Liver (tissue), 9 donors: ENCODE results near the gene HDLBP. TPM values are rescaled to one million over a fixed set of nuclear protein-coding genes. Genes with fewer than 3 reads are reported as not detected.

Source experiments
- DNase-seq: peaks from one replicate; pipeline ENCODE4 v3.0.0-alpha.2; 2017; ENCODE audit warnings: low spot score
- H3K27ac ChIP-seq, 2 donors: one replicate each; pipeline ENCODE4 v1.7.0; 2013; ENCODE audit warnings: inconsistent platforms in 2 of 2, low read length in 2 of 2, control low read depth in 1 of 2, low read depth in 1 of 2, mild to moderate bottlenecking in 1 of 2
- H3K27me3 ChIP-seq, 4 donors: one replicate each; pipeline versions ENCODE4 v1.6.1 to v1.7.0; 2013; ENCODE audit warnings: low read length in 3 of 4, inconsistent platforms in 1 of 4, mild to moderate bottlenecking in 1 of 4, moderate library complexity in 1 of 4; ENCODE audit not compliant: control insufficient read depth in 4 of 4, insufficient read depth in 4 of 4
- H3K36me3 ChIP-seq, 4 donors: one replicate each; pipeline versions ENCODE4 v1.6.1 to v1.7.0; 2013; ENCODE audit warnings: low read length in 3 of 4, mild to moderate bottlenecking in 3 of 4, low read depth in 1 of 4, moderate library complexity in 1 of 4; ENCODE audit not compliant: control insufficient read depth in 4 of 4, insufficient read depth in 3 of 4
- H3K4me1 ChIP-seq, 4 donors: one replicate each; pipeline versions ENCODE4 v1.6.1 to v1.7.0; 2013; ENCODE audit warnings: low read length in 3 of 4, mild to moderate bottlenecking in 3 of 4, moderate library complexity in 1 of 4; ENCODE audit not compliant: control insufficient read depth in 4 of 4, insufficient read depth in 4 of 4
- H3K4me3 ChIP-seq, 3 donors: one replicate each; pipeline versions ENCODE4 v1.6.1 to v1.7.0; 2013; ENCODE audit warnings: low read length in 3 of 3, control low read depth in 1 of 3, low read depth in 1 of 3, mild to moderate bottlenecking in 1 of 3
- H3K9ac ChIP-seq, 2 donors: one replicate each; pipeline ENCODE4 v1.7.0; 2013; ENCODE audit warnings: low read length in 2 of 2, mild to moderate bottlenecking in 2 of 2, moderate library complexity in 2 of 2, control low read depth in 1 of 2, low read depth in 1 of 2
- H3K9me3 ChIP-seq, 4 donors: one replicate each; pipeline versions ENCODE4 v1.6.1 to v1.7.0; 2013; ENCODE audit warnings: low read length in 3 of 4; ENCODE audit not compliant: control insufficient read depth in 4 of 4
- ATF3 ChIP-seq: IDR thresholded peaks from 2 replicates; pipeline ENCODE4 v1.6.1; 2016; ENCODE audit warnings: antibody characterized with exemption
- CTCF ChIP-seq: fragments of 150-350 bp; IDR thresholded peaks from 2 replicates; pipeline ENCODE4 v1.5.1; 2017; ENCODE audit warnings: improper control_type of control experiment, low read depth, low read length; ENCODE audit not compliant: missing input control
- EGR1 ChIP-seq, 2 donors: IDR thresholded peaks; 2 replicates each; pipeline ENCODE4 v1.6.1; 2016 to 2018; ENCODE audit warnings: antibody characterized with exemption in 2 of 2, low read depth in 2 of 2
- FOXA1 ChIP-seq: IDR thresholded peaks from 2 replicates; pipeline ENCODE4 v1.6.1; 2016; ENCODE audit warnings: antibody characterized with exemption
- FOXA2 ChIP-seq: IDR thresholded peaks from 2 replicates; pipeline ENCODE4 v1.6.1; 2016; ENCODE audit warnings: antibody characterized with exemption
- GABPA ChIP-seq, 2 donors: IDR thresholded peaks in 1 of 2; conservative IDR thresholded peaks in 1 of 2; 2 replicates each; pipeline ENCODE4 v1.6.1; 2016; ENCODE audit warnings: antibody characterized with exemption in 2 of 2, mild to moderate bottlenecking in 1 of 2, moderate library complexity in 1 of 2
- HNF4A ChIP-seq, 2 donors: conservative IDR thresholded peaks; 2 replicates each; pipeline ENCODE4 v1.6.1; 2016; ENCODE audit warnings: antibody characterized with exemption in 2 of 2, mild to moderate bottlenecking in 2 of 2
- HNF4G ChIP-seq: IDR thresholded peaks from 2 replicates; pipeline ENCODE4 v1.6.1; 2016; ENCODE audit warnings: antibody characterized with exemption
- JUND ChIP-seq, 2 donors: IDR thresholded peaks; 2 replicates each; pipeline ENCODE4 v1.6.1; 2016; ENCODE audit warnings: antibody characterized with exemption in 2 of 2
- MAX ChIP-seq: IDR thresholded peaks from 2 replicates; pipeline ENCODE4 v1.6.1; 2016; ENCODE audit warnings: antibody characterized with exemption
- NR2F2 ChIP-seq: IDR thresholded peaks from 2 replicates; pipeline ENCODE4 v1.6.1; 2016; ENCODE audit warnings: antibody characterized with exemption
- RAD21 ChIP-seq, 2 donors: IDR thresholded peaks; 2 replicates each; pipeline ENCODE4 v1.6.1; 2016; ENCODE audit warnings: antibody characterized with exemption in 2 of 2, mild to moderate bottlenecking in 2 of 2
- REST ChIP-seq: IDR thresholded peaks from 2 replicates; pipeline ENCODE4 v1.6.1; 2016; ENCODE audit warnings: antibody characterized with exemption, mild to moderate bottlenecking
- RXRA ChIP-seq, 2 donors: IDR thresholded peaks; 2 replicates each; pipeline ENCODE4 v1.6.1; 2017 to 2018; ENCODE audit warnings: antibody characterized with exemption in 2 of 2, mild to moderate bottlenecking in 1 of 2
- SP1 ChIP-seq: IDR thresholded peaks from 2 replicates; pipeline ENCODE4 v1.6.1; 2018; ENCODE audit warnings: antibody characterized with exemption, mild to moderate bottlenecking
- TAF1 ChIP-seq: conservative IDR thresholded peaks from 2 replicates; pipeline ENCODE4 v1.6.1; 2016; ENCODE audit warnings: antibody characterized with exemption, mild to moderate bottlenecking
- YY1 ChIP-seq: IDR thresholded peaks from 2 replicates; pipeline ENCODE4 v1.6.1; 2016; ENCODE audit warnings: antibody characterized with exemption, mild to moderate bottlenecking
- ZBTB33 ChIP-seq: IDR thresholded peaks from 2 replicates; pipeline ENCODE4 v1.6.1; 2016; ENCODE audit warnings: antibody characterized with exemption
- WGBS: extraction: QIAGEN DNeasy Blood & Tissue Kit; methylation state at CpG from one replicate; pipeline ENCODE4 v1.1.7; 2013; 5-methylcytosine and 5-hydroxymethylcytosine counted together
- polyA plus RNA-seq, 2 donors: library from polyadenylated mRNA; stranded (reverse) in 1 of 2; unstranded in 1 of 2; fragments of 200-250 nt in 1 of 2; fragments of >200 nt in 1 of 2; fragmentation: Nextera tagmentation in 1 of 2; extraction: Ambion mirVana in 1 of 2; gene quantifications; one replicate each; pipeline versions ENCODE4 v1.2.1 to v1.2.3, GENCODE V29; 2013 to 2015
- total RNA-seq, 2 donors: library from RNA; depleted of rRNA; stranded (reverse); fragments of >200 nt; gene quantifications; one replicate each; pipeline ENCODE4 v1.2.3, GENCODE V29; 2014
- donor health status: healthy.
- donor health status: healthy.
- donor health status: healthy.
- donor health status: healthy.
- donor health status: healthy.

Gene HDLBP
- total and polyA plus RNA-seq, 4 donors: 219 to 580 (median 258) TPM

GRCh38 chr2:241344925-241345651 lies 29.6 kb upstream of the HDLBP start:
- no peak for DNase-seq
- TF ChIP-seq GABPA (IDR thresholded peaks at IDR 0.05 in 1 of 2, conservative IDR thresholded peaks at IDR 0.05 in 1 of 2): no peak
- TF ChIP-seq SP1: no peak
- no peak for TF ChIP-seq FOXA2
- no peak for TF ChIP-seq ATF3
- no peak for TF ChIP-seq JUND (IDR thresholded peaks at IDR 0.05)
- TF ChIP-seq CTCF: no peak
- no peak for TF ChIP-seq TAF1
- no peak for TF ChIP-seq EGR1 (IDR thresholded peaks at IDR 0.05; ENCODE audit: low read depth in 2 of 2)
- TF ChIP-seq RAD21 (IDR thresholded peaks at IDR 0.05): no peak
- TF ChIP-seq YY1: no peak
- no peaks in the 10 kb centered on the region for H3K27me3 ChIP-seq
- no peaks in the 10 kb centered on the region for H3K9me3 ChIP-seq
- H3K4me3 ChIP-seq: no peak overlapping the region
- WGBS: 92% methylated on average over 9 of the region's 9 CpGs
- no peak overlapping the region for H3K9ac ChIP-seq
- no peak overlapping the region for H3K27ac ChIP-seq
- peaks cover 0 to 4% (median 2%) of the 10 kb centered on the region in 4 donors for H3K4me1 ChIP-seq
- H3K36me3 ChIP-seq: peaks cover 25 to 87% (median 51%) of the 10 kb centered on the region in 4 donors

- no peak for DNase-seq
- H3K9ac ChIP-seq: no peak overlapping the region
These were observed 25.2 kb upstream of the HDLBP start for GRCh38 chr2:241340631-241341163.

More at GRCh38 chr2:241340631-241341163, 25.2 kb upstream of the HDLBP start:
- Histone ChIP-seq H3K4me3 (no peak overlapping the region), H3K27ac (no peak overlapping the region), H3K27me3 (no peaks in the 10 kb centered on the region), H3K9me3 (no peaks in the 10 kb centered on the region), H3K4me1 (peaks cover 0 to 12% (median 2%) of the 10 kb centered on the region in 4 donors), H3K36me3 (peaks cover 18 to 75% (median 58%) of the 10 kb centered on the region in 4 donors)
- TF ChIP-seq JUND (IDR thresholded peaks at IDR 0.05) (no peak), SP1 (no peak), HNF4A (conservative IDR thresholded peaks at IDR 0.05) (no peak), REST (no peak), GABPA (IDR thresholded peaks at IDR 0.05 in 1 of 2, conservative IDR thresholded peaks at IDR 0.05 in 1 of 2) (no peak), EGR1 (IDR thresholded peaks at IDR 0.05; ENCODE audit: low read depth in 2 of 2) (no peak), TAF1 (no peak), FOXA2 (no peak), RAD21 (IDR thresholded peaks at IDR 0.05) (no peak), ATF3 (no peak), ZBTB33 (no peak), RXRA (IDR thresholded peaks at IDR 0.05) (no peak), HNF4G (no peak), NR2F2 (no peak), FOXA1 (no peak), YY1 (no peak), CTCF (no peak), MAX (no peak)
- WGBS: 86% methylated on average over 3 of the region's 3 CpGs
